H1 (cell line): ENCODE data around the gene ENPP3. TPM values are rescaled to one million over a fixed set of nuclear protein-coding genes. Genes with fewer than 3 reads are reported as not detected.
"Not testable (repeated sequence)": the region's sequence is repeated elsewhere in the genome, so short reads cannot be mapped to it uniquely, and the experiment has no call there.

Source experiments
- CTCF ChIA-PET: fragments of 300-600 bp; sonication (Branson Sonifier 250); formaldehyde crosslinking; loops from one replicate; lab custom pipeline; 2021; ENCODE audit not compliant: partially characterized antibody; lab: Charles Lee
- POLR2A ChIA-PET: fragments of 300-600 bp; sonication (Branson Sonifier 250); formaldehyde crosslinking; loops from one replicate; lab custom pipeline; 2021; ENCODE audit warnings: inconsistent platforms; ENCODE audit not compliant: partially characterized antibody; lab: Charles Lee
- DNase-seq, 2 experiments: peaks; one replicate each; pipeline versions ENCODE4 v3.0.0 to v3.0.0-alpha.2; 2010 to 2022; ENCODE audit warnings: low spot score in 2 of 2, low read depth in 1 of 2, mixed read lengths in 1 of 2
- FAIRE-seq: peaks from 2 replicates; lab custom pipeline; 2011; peaks lifted over from hg19 to GRCh38; lab: Jason Lieb, UNC
- H2AFZ ChIP-seq: 2 replicates; pipeline ENCODE4 v1.8.1; 2012; ENCODE audit warnings: low read length, inconsistent platforms
- H2AK5ac ChIP-seq: 2 replicates; pipeline ENCODE4 v1.6.1; 2013; ENCODE audit warnings: low read depth, low read length
- H2BK120ac ChIP-seq: replicated peaks from 2 replicates; pipeline ENCODE3; 2013; ENCODE audit warnings: low read depth, low read length, inconsistent platforms
- H2BK12ac ChIP-seq: 2 replicates; pipeline ENCODE4 v1.6.1; 2013; ENCODE audit warnings: low read depth, low read length
- H2BK15ac ChIP-seq: 2 replicates; pipeline ENCODE4 v1.6.1; 2013; ENCODE audit warnings: low read length
- H2BK20ac ChIP-seq: 2 replicates; pipeline ENCODE4 v1.6.1; 2013; ENCODE audit warnings: low read length
- H2BK5ac ChIP-seq: 2 replicates; pipeline ENCODE4 v1.6.1; 2013; ENCODE audit warnings: low read depth, low read length
- H3K14ac ChIP-seq: 2 replicates; pipeline ENCODE4 v1.6.1; 2013; ENCODE audit warnings: inconsistent platforms; ENCODE audit not compliant: insufficient read length
- H3K18ac ChIP-seq: 2 replicates; pipeline ENCODE4 v1.6.1; 2013; ENCODE audit warnings: low read length; ENCODE audit errors: extremely low read depth
- H3K23ac ChIP-seq: 2 replicates; pipeline ENCODE4 v1.6.1; 2013; ENCODE audit warnings: inconsistent platforms; ENCODE audit not compliant: insufficient read length
- H3K23me2 ChIP-seq: 2 replicates; pipeline ENCODE4 v1.6.1; 2013; ENCODE audit warnings: low read depth, low read length
- H3K27ac ChIP-seq: 2 replicates; pipeline ENCODE4 v1.6.1; 2011; ENCODE audit warnings: low read depth, low read length, inconsistent platforms
- H3K27me3 ChIP-seq, 4 experiments: replicated peaks in 1 of 4; 1 replicate in 1 of 4; 2 replicates in 3 of 4; pipeline versions ENCODE4 v1.6.1 to v1.8.1; 2011 to 2013; ENCODE audit warnings: low read length in 3 of 4, mild to moderate bottlenecking in 3 of 4, inconsistent platforms in 2 of 4, mixed read lengths in 2 of 4, moderate library complexity in 1 of 4; ENCODE audit not compliant: control insufficient read depth in 3 of 4, insufficient read depth in 3 of 4; ENCODE audit errors: extremely low read depth in 1 of 4
- H3K36me3 ChIP-seq, 4 experiments: 2 replicates each; pipeline versions ENCODE4 v1.6.1 to v1.8.1; 2011 to 2013; ENCODE audit warnings: mild to moderate bottlenecking in 4 of 4, low read length in 3 of 4, moderate library complexity in 2 of 4, control low read depth in 1 of 4, inconsistent platforms in 1 of 4; ENCODE audit not compliant: insufficient read depth in 4 of 4, control insufficient read depth in 2 of 4
- H3K4ac ChIP-seq: replicated peaks from 2 replicates; pipeline ENCODE3; 2013; ENCODE audit warnings: low read length, low read depth, mixed read lengths, inconsistent platforms; ENCODE audit not compliant: insufficient read length
- H3K4me1 ChIP-seq, 4 experiments: replicated peaks in 1 of 4; 1 replicate in 1 of 4; 2 replicates in 3 of 4; pipeline versions ENCODE4 v1.6.1 to v1.8.1; 2011 to 2013; ENCODE audit warnings: low read length in 3 of 4, inconsistent platforms in 2 of 4, mixed read lengths in 1 of 4; ENCODE audit not compliant: insufficient read depth in 4 of 4, control insufficient read depth in 3 of 4
- H3K4me2 ChIP-seq, 2 experiments: 2 replicates each; pipeline versions ENCODE4 v1.6.1 to v1.8.1; 2011 to 2013; ENCODE audit warnings: low read depth in 2 of 2, low read length in 2 of 2, control low read depth in 1 of 2, inconsistent platforms in 1 of 2, mild to moderate bottlenecking in 1 of 2; ENCODE audit not compliant: insufficient read depth in 1 of 2
- H3K4me3 ChIP-seq, 4 experiments: fragments of 200-600, 300-600 bp in 1 of 4; sonication (generic), shearing (Covaris generic), sonication (Bioruptor Twin) in 1 of 4; 2 replicates each; pipeline versions ENCODE4 v1.5.1 to v1.8.1; 2011 to 2016; ENCODE audit warnings: low read length in 4 of 4, low read depth in 3 of 4, control low read depth in 2 of 4, inconsistent platforms in 2 of 4, mild to moderate bottlenecking in 2 of 4, mixed read lengths in 1 of 4, moderate library complexity in 1 of 4; ENCODE audit not compliant: insufficient read depth in 2 of 4; ENCODE audit errors: extremely low read depth in 1 of 4
- H3K56ac ChIP-seq: replicated peaks from 2 replicates; pipeline ENCODE3; 2013; ENCODE audit warnings: low read depth, mild to moderate bottlenecking, mixed read lengths, low read length, inconsistent platforms; ENCODE audit not compliant: insufficient read length
- H3K79me1 ChIP-seq: 2 replicates; pipeline ENCODE4 v1.6.1; 2013; ENCODE audit warnings: low read depth, low read length, control low read depth
- H3K79me2 ChIP-seq, 2 experiments: 2 replicates each; pipeline versions ENCODE4 v1.6.1 to v1.8.1; 2012 to 2013; ENCODE audit warnings: low read length in 2 of 2, mild to moderate bottlenecking in 2 of 2, inconsistent platforms in 1 of 2; ENCODE audit not compliant: insufficient read depth in 2 of 2, control insufficient read depth in 1 of 2
- H3K9ac ChIP-seq, 4 experiments: replicated peaks in 1 of 4; 1 replicate in 1 of 4; 2 replicates in 3 of 4; pipeline versions ENCODE4 v1.6.1 to v1.8.1; 2011 to 2013; ENCODE audit warnings: low read depth in 3 of 4, low read length in 3 of 4, control low read depth in 2 of 4, mild to moderate bottlenecking in 2 of 4, moderate library complexity in 2 of 4, inconsistent platforms in 1 of 4; ENCODE audit errors: extremely low read depth in 1 of 4
- H3K9me3 ChIP-seq, 2 experiments: 2 replicates each; pipeline versions ENCODE4 v1.6.1 to v1.8.1; 2012 to 2013; ENCODE audit warnings: mild to moderate bottlenecking in 2 of 2, moderate library complexity in 2 of 2, control low read depth in 1 of 2, inconsistent platforms in 1 of 2, low read depth in 1 of 2, low read length in 1 of 2, mixed read lengths in 1 of 2; ENCODE audit not compliant: insufficient read depth in 2 of 2
- H4K20me1 ChIP-seq, 2 experiments: replicated peaks in 1 of 2; 2 replicates each; pipeline versions ENCODE3 to v1.8.1; 2011 to 2013; ENCODE audit warnings: inconsistent platforms in 2 of 2, low read length in 2 of 2, mild to moderate bottlenecking in 1 of 2; ENCODE audit not compliant: insufficient read depth in 2 of 2, control insufficient read depth in 1 of 2
- H4K5ac ChIP-seq: 2 replicates; pipeline ENCODE4 v1.6.1; 2013; ENCODE audit warnings: low read length, low read depth, mixed read lengths, inconsistent platforms; ENCODE audit not compliant: insufficient read length
- H4K8ac ChIP-seq: 2 replicates; pipeline ENCODE4 v1.8.0; 2013; ENCODE audit warnings: mild to moderate bottlenecking, moderate library complexity, low read length, inconsistent platforms; ENCODE audit not compliant: insufficient read depth; ENCODE audit errors: extremely low read depth
- H4K91ac ChIP-seq: replicated peaks from 2 replicates; pipeline ENCODE3; 2013; ENCODE audit warnings: low read length, mixed read lengths, inconsistent platforms; ENCODE audit not compliant: insufficient read length
- ATF3 ChIP-seq: IDR thresholded peaks from 2 replicates; pipeline ENCODE4 v1.6.1; 2011; ENCODE audit warnings: low read depth, mild to moderate bottlenecking, low read length; ENCODE audit not compliant: insufficient read depth
- SIN3A ChIP-seq, 2 experiments: IDR thresholded peaks in 1 of 2; conservative IDR thresholded peaks in 1 of 2; 2 replicates each; pipeline ENCODE4 v1.6.1; 2011 to 2012; ENCODE audit warnings: low read length in 2 of 2, improper control_type of control experiment in 1 of 2, low read depth in 1 of 2, mild to moderate bottlenecking in 1 of 2
- SUZ12 ChIP-seq: fragments of 200-600 bp; sonication (generic); IDR thresholded peaks from 2 replicates; pipeline ENCODE4 v1.6.1; 2012; ENCODE audit warnings: mild to moderate bottlenecking, inconsistent platforms, low read length, moderate library complexity, mixed read lengths
- TAF1 ChIP-seq: IDR thresholded peaks from 2 replicates; pipeline ENCODE4 v1.6.1; 2011; ENCODE audit warnings: mild to moderate bottlenecking, low read depth, low read length
- TAF7 ChIP-seq: optimal IDR thresholded peaks from 2 replicates; pipeline ENCODE3; 2011; ENCODE audit warnings: low read depth, mild to moderate bottlenecking, inconsistent platforms, low read length, moderate library complexity, borderline replicate concordance
- WGBS, 2 experiments: shearing (Covaris generic) in 1 of 2; methylation state at CpG; one replicate each; pipeline versions ENCODE4 v1.1.6 to v1.1.7; 2013 to 2015; ENCODE audit warnings: low lambda C conversion rate in 2 of 2, mixed read lengths in 2 of 2, inconsistent platforms in 1 of 2, low coverage in 1 of 2, missing lambda C conversion rate in 1 of 2; ENCODE audit not compliant: insufficient replicate concordance in 2 of 2, insufficient coverage in 1 of 2, insufficient read length in 1 of 2; ENCODE audit errors: extremely low coverage in 1 of 2, missing lambda C conversion rate in 1 of 2; 5-methylcytosine and 5-hydroxymethylcytosine counted together
- polyA plus RNA-seq, 7 experiments: library from polyadenylated mRNA; depleted of rRNA in 3 of 7; stranded (reverse) in 5 of 7; unstranded in 2 of 7; fragments of >200 nt in 5 of 7; fragments of 200-250 nt in 2 of 7; gene quantifications; 1 replicate in 5 of 7; 2 replicates in 1 of 7; 4 replicates in 1 of 7; pipeline versions ENCODE4 v1.2.1 to v1.2.3, GENCODE V29; 2011 to 2013; ENCODE audit warnings: missing spikeins in 2 of 7, mixed read lengths in 2 of 7
- total RNA-seq: library from RNA; stranded (reverse); fragmentation: NEBNext Ultra II Directional; extraction: Animal tissue kit (Norgen Biotek cat#: 25700); gene quantifications from 2 replicates; pipeline ENCODE4 v1.2.1, GENCODE V29; 2021

Gene ENPP3
- total and polyA plus RNA-seq, 2 of the 8 experiments (the other 6 are each of a cell fraction or from before 2014, with no cell fraction given), result 0.11 TPM; not detected in 1

GRCh38 chr6:131749023-131749422 is 111.9 kb downstream of the ENPP3 start (continued):
- TF ChIP-seq TAF7, result no peak
- TF ChIP-seq ATF3, result no peak
- no peak for TF ChIP-seq SUZ12
- TF ChIP-seq SIN3A (conservative IDR thresholded peaks at IDR 0.05 in 1 of 2, IDR thresholded peaks at IDR 0.05 in 1 of 2; ENCODE audit: low read depth in 1 of 2, low read length in 2 of 2), result no peak
- no peak for TF ChIP-seq TAF1

- POLR2A ChIA-PET, H3K14ac ChIP-seq, H2BK20ac ChIP-seq, H3K79me2 ChIP-seq, H3K56ac ChIP-seq, DNase-seq, H3K23ac ChIP-seq, H2AK5ac ChIP-seq, H3K9ac ChIP-seq, H3K4ac ChIP-seq, H2AFZ ChIP-seq, H3K36me3 ChIP-seq, H3K18ac ChIP-seq, H3K4me3 ChIP-seq, H2BK5ac ChIP-seq, H4K91ac ChIP-seq, H2BK12ac ChIP-seq, H3K23me2 ChIP-seq, H3K27me3 ChIP-seq, H4K20me1 ChIP-seq, H2BK120ac ChIP-seq, H3K4me2 ChIP-seq, H3K79me1 ChIP-seq, H3K9me3 ChIP-seq, H2BK15ac ChIP-seq, H3K4me1 ChIP-seq, H4K5ac ChIP-seq, FAIRE-seq, H3K27ac ChIP-seq, H4K8ac ChIP-seq: not testable (repeated sequence)
- 95% methylated on average over 10 of the region's 10 CpGs; no CpG with 5 or more reads in 1 of the 2 experiments for WGBS, 2 experiments
- CTCF ChIA-PET, result interaction anchor here (1.4 kb wide), 1 partner anchor 56 kb away, joined by 4 read pairs; no protein-coding TSS in a partner anchor
Measured at GRCh38 chr6:131751012-131751715, 114.1 kb downstream of the ENPP3 start.
